A673 (cell line): Measurements from ENCODE around the gene FBXO38. TPM values are rescaled to one million over a fixed set of nuclear protein-coding genes. Genes with fewer than 3 reads are reported as not detected.
A peak's percentile ranks its signal among the peaks of the same experiment; 100 is the strongest.

Experiments used
- Bru-seq: library from RNA; stranded (reverse); fragments of 400-500 nt; gene quantifications from one replicate; lab custom pipeline; 2021; lab: Mats Ljungman, UMichigan
- BruChase-seq, 2 experiments: library from RNA; stranded (reverse); fragments of 400-500 nt; gene quantifications; one replicate each; lab custom pipeline; 2021; lab: Mats Ljungman, UMichigan
- BruUV-seq: library from RNA; stranded (reverse); fragments of 400-500 nt; replicated peaks from 2 replicates; lab custom pipeline; 2021; lab: Mats Ljungman, UMichigan
- CTCF ChIA-PET: fragments of 300-600 bp; sonication (Branson Sonifier 250); formaldehyde crosslinking; loops from one replicate; lab custom pipeline; 2022; ENCODE audit warnings: antibody characterized with exemption; lab: Charles Lee
- POLR2A ChIA-PET: fragments of 300-600 bp; sonication (Branson Sonifier 250); formaldehyde crosslinking; loops from one replicate; lab custom pipeline; 2022; ENCODE audit warnings: antibody characterized with exemption; ENCODE audit not compliant: low non-redundant PET; lab: Charles Lee
- DNase-seq: peaks from one replicate; pipeline ENCODE4 v3.0.0-alpha.2; 2015; ENCODE audit warnings: low spot score
- H3K27ac ChIP-seq: fragments of 200-600 bp; sonication (generic); 2 replicates; pipeline ENCODE4 v1.5.1; 2016; ENCODE audit warnings: mixed run types, low read depth, mild to moderate bottlenecking, mixed read lengths, antibody characterized with exemption, low read length; ENCODE audit not compliant: poor library complexity, severe bottlenecking
- H3K27me3 ChIP-seq: fragments of 200-600 bp; sonication (generic); replicated peaks from 2 replicates; pipeline ENCODE4 v1.6.1; 2017; ENCODE audit warnings: mixed run types, low read depth, mild to moderate bottlenecking, mixed read lengths, antibody characterized with exemption, low read length; ENCODE audit not compliant: insufficient read depth, poor library complexity
- H3K36me3 ChIP-seq: fragments of 200-600 bp; sonication (generic); 2 replicates; pipeline ENCODE4 v1.6.1; 2016; ENCODE audit warnings: mixed run types, mild to moderate bottlenecking, mixed read lengths, antibody characterized with exemption, low read length; ENCODE audit not compliant: insufficient read depth, poor library complexity, severe bottlenecking
- H3K4me1 ChIP-seq: fragments of 200-600 bp; sonication (generic); 2 replicates; pipeline ENCODE4 v1.6.1; 2017; ENCODE audit warnings: mixed run types, mild to moderate bottlenecking, mixed read lengths, antibody characterized with exemption, low read length; ENCODE audit not compliant: insufficient read depth, poor library complexity, severe bottlenecking
- H3K4me3 ChIP-seq: fragments of 200-600 bp; sonication (generic); 2 replicates; pipeline ENCODE4 v1.5.1; 2016; ENCODE audit warnings: low read depth, mixed run types, mild to moderate bottlenecking, mixed read lengths, low read length; ENCODE audit not compliant: poor library complexity, severe bottlenecking
- H3K9me3 ChIP-seq: fragments of 200-600 bp; sonication (generic); 2 replicates; pipeline ENCODE4 v1.6.1; 2016; ENCODE audit warnings: mixed run types, low read depth, mild to moderate bottlenecking, mixed read lengths, antibody characterized with exemption, low read length; ENCODE audit not compliant: poor library complexity, severe bottlenecking
- EZH2 ChIP-seq: fragments of 200-600 bp; sonication (generic); IDR thresholded peaks from 2 replicates; pipeline ENCODE4 v1.6.1; 2017; ENCODE audit warnings: borderline replicate concordance, low read depth, mild to moderate bottlenecking, mixed read lengths, antibody characterized with exemption, low read length; ENCODE audit not compliant: poor library complexity, severe bottlenecking
- intact Hi-C: fragments of 100-400 bp; cut with micrococcal nuclease; formaldehyde crosslinking; loops from one replicate; pipeline ENCODE4 v1.10.0; 2022; ENCODE audit not compliant: unreplicated experiment
- long read RNA-seq: library from polyadenylated mRNA; stranded (forward); transcript quantifications from one replicate; pipeline ENCODE4 v2.0.0, GENCODE V29; 2022
- total RNA-seq: library from RNA; stranded (reverse); gene quantifications from 2 replicates; pipeline ENCODE4 v1.2.3, GENCODE V29; 2021
- TF ChIP-seq, protein P1 (sequence below): fragments of 300-800, 200-600 bp; sonication (generic); conservative IDR thresholded peaks from 2 replicates; pipeline ENCODE4 v1.5.1; 2017; ENCODE audit warnings: low read depth, mild to moderate bottlenecking, antibody characterized with exemption, low read length, moderate library complexity, mixed read lengths

Gene FBXO38
- 36.7 and 43.8 TPM in 2 replicates for total RNA-seq
- percentile 86 among the genes with signal in this experiment for Bru-seq, nascent RNA
- percentile 73 among the genes with signal in this experiment for BruChase-seq, experiment 1, labeled RNA remaining after a 2-hour chase
- percentile 62 among the genes with signal in this experiment for BruChase-seq, experiment 2, labeled RNA remaining after a 6-hour chase
- long read RNA-seq, full-length matches to known transcripts, result 19 of 31 reads
- long read RNA-seq, partial matches to known transcripts, result 5 of 31 reads
- long read RNA-seq, other reads (novel, unspliced or antisense), result 7 of 31 reads

DNA sequence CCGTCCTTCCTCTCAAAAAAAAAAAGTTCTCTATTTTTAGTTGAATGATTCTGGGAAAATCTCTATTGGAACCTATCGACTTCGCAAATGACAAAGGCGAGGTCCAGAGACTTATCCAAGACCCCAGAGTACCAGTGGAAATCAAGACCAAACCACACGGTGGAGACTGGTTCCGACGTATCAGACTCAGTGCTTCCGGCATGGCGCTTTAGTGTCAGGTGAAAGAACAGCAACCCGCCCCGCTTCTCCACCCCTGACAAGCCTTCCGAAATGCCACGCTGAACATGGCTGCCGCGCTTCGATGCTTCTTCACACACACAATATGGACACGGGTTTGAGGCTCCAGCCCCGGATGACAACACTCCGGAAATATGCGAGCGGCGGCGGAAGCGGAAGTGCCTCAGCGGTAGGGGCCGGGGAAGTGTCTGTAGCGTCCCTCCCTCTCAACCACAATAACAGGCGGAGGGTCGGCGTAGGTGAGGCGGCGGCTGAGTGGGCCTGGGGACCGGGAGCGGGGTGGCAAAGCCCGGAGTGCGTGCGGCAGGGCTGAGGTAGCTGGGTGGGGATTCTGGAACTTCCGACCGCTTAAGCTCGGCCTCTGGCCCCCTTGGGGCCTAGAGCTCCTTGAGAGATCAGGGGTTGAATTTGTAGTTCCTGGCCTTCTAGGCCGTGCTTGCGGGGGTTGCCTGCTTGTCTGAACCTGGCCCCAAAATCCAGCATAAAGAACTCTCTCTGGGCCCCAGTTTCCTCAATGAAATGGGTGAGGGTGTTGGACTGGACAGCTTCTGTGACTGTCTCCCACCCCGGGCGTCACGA is at the start of gene FBXO38:
Gene FBXO38, plus strand, starts transcription at position 395 of the 816 bp plus-strand sequence. CDS start 10,819 bp downstream, outside the sequence.
- ChIA-PET CTCF (no interaction called here), POLR2A (no interaction called here)
- Histone ChIP-seq H3K4me1 (peaks cover 9% of the 10 kb centered on the region), H3K9me3 (no peaks in the 10 kb centered on the region), H3K36me3 (no peaks in the 10 kb centered on the region), H3K27me3 (no peaks in the 10 kb centered on the region), H3K27ac (peak within 1 kb of the TSS; percentile 69), H3K4me3 (peak within 1 kb of the TSS; percentile 69)
- intact Hi-C loops, result no loop called here
- TF ChIP-seq, protein P1, sequence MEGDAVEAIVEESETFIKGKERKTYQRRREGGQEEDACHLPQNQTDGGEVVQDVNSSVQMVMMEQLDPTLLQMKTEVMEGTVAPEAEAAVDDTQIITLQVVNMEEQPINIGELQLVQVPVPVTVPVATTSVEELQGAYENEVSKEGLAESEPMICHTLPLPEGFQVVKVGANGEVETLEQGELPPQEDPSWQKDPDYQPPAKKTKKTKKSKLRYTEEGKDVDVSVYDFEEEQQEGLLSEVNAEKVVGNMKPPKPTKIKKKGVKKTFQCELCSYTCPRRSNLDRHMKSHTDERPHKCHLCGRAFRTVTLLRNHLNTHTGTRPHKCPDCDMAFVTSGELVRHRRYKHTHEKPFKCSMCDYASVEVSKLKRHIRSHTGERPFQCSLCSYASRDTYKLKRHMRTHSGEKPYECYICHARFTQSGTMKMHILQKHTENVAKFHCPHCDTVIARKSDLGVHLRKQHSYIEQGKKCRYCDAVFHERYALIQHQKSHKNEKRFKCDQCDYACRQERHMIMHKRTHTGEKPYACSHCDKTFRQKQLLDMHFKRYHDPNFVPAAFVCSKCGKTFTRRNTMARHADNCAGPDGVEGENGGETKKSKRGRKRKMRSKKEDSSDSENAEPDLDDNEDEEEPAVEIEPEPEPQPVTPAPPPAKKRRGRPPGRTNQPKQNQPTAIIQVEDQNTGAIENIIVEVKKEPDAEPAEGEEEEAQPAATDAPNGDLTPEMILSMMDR, result no peak
- no peak for TF ChIP-seq EZH2
- BruUV-seq, result no TSS peak
- DNase-seq, result peak; percentile 97

DNA sequence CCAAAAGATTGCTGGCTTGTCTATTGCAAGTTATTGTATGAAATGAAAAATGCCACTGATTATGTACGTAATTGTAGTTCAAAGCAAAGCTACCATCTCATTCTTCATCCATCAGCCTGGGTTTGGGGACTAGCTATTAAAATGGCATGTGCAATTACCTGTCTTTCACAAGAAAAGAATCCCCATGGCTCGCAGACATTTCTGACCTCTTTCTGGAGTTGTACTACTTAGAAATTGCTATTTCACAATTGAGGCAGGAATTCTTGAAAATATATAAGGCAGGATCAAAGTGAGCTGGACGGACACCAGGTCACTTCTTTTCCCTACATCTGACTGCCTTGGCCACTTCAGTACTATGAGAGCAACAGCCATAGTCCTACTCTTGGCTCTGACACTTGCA is 48.5 kb upstream of the FBXO38 start, which contains the start of gene SPINK9:
Gene SPINK9, plus strand, starts transcription at position 301 of the 400 bp plus-strand sequence. Its CDS starts 55 bp downstream, at position 356.
- H3K9me3 ChIP-seq, result no peaks in the 10 kb centered on the region
- CTCF ChIA-PET, result no interaction called here
- H3K4me1 ChIP-seq, result no peaks in the 10 kb centered on the region
- BruUV-seq, result no TSS peak
- H3K36me3 ChIP-seq, result no peaks in the 10 kb centered on the region
- TF ChIP-seq, protein P1, result no peak
- TF ChIP-seq EZH2, result no peak
- no peak for DNase-seq
- no peak within 1 kb of the TSS for H3K4me3 ChIP-seq
- POLR2A ChIA-PET, result no interaction called here
- no peak within 1 kb of the TSS for H3K27ac ChIP-seq
- intact Hi-C loops, result no loop called here
- H3K27me3 ChIP-seq, result no peaks in the 10 kb centered on the region

GRCh38 chr5:148336704-148337435 is 46.9 kb upstream of the FBXO38 start:
- Histone ChIP-seq H3K4me1 (no peaks in the 10 kb centered on the region), H3K27me3 (no peaks in the 10 kb centered on the region), H3K27ac (no peak overlapping the region), H3K9me3 (no peaks in the 10 kb centered on the region), H3K4me3 (no peak overlapping the region), H3K36me3 (no peaks in the 10 kb centered on the region)
- DNase-seq, result no peak
- TF ChIP-seq, protein P1, result no peak
- TF ChIP-seq EZH2, result no peak
- intact Hi-C loops, result no loop called here
- BruUV-seq, result no TSS peak
- POLR2A ChIA-PET, result no interaction called here
- CTCF ChIA-PET, result no interaction called here
